GM12801 (cell line): ENCODE results near the gene FMO5.

Experiments used
- TF ChIP-seq, protein P1 (sequence below): IDR thresholded peaks from one replicate; pipeline ENCODE4 v1.5.1; 2011; ENCODE audit warnings: control low read depth; ENCODE audit not compliant: insufficient read length; ENCODE audit errors: extremely low read depth

FMO5 gene

GRCh38 chr1:147209825-147210821 is 15.0 kb downstream of the FMO5 start:
- TF ChIP-seq, protein P1, sequence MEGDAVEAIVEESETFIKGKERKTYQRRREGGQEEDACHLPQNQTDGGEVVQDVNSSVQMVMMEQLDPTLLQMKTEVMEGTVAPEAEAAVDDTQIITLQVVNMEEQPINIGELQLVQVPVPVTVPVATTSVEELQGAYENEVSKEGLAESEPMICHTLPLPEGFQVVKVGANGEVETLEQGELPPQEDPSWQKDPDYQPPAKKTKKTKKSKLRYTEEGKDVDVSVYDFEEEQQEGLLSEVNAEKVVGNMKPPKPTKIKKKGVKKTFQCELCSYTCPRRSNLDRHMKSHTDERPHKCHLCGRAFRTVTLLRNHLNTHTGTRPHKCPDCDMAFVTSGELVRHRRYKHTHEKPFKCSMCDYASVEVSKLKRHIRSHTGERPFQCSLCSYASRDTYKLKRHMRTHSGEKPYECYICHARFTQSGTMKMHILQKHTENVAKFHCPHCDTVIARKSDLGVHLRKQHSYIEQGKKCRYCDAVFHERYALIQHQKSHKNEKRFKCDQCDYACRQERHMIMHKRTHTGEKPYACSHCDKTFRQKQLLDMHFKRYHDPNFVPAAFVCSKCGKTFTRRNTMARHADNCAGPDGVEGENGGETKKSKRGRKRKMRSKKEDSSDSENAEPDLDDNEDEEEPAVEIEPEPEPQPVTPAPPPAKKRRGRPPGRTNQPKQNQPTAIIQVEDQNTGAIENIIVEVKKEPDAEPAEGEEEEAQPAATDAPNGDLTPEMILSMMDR = no peak

- TF ChIP-seq, protein P1 = no peak
These were observed 16.5 kb downstream of the FMO5 start for GRCh38 chr1:147208619-147209018.

- TF ChIP-seq, protein P1 = no peak
These were observed 17.9 kb downstream of the FMO5 start for GRCh38 chr1:147207192-147207591.

- TF ChIP-seq, protein P1 = no peak
These were observed 21.1 kb downstream of the FMO5 start for GRCh38 chr1:147204080-147204479.

DNA sequence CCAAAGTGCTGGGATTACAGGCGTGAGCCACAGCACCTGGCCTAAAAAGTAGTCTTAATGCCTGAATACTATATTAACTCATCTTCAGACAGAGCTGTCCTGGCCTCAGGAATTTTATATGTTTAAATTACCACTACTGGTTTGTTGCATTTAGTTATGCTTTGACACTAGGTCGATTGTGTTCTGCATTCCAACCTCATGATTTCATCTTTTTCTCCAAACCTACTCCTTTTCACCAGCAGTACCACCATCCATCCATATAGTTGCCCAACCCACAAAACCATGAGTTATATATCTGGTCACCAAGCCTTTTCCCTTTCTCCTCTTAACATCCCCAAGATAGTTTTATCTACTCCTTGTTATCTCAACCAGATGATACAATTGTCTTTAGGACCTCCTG is 22.6 kb downstream of the FMO5 start:
- TF ChIP-seq, protein P1 = no peak

DNA sequence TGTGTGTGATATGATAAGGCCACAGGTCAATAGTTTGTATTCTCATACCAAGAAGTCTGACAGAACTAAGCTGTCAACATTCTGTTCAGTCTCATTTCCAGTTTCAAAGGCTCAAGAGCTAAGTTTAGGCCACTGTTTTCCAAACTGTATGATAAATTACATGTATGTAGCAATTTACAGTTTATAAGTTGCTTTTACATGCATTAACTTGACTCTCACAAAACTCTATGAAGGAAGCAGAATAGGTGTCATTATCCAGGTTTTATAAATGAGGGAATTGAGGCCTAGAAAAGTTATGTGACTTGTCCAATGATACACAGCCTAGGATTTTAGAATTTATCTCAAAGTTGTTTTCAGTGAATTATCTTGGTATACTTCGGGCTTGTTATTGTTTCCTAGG is 23.4 kb downstream of the FMO5 start:
- TF ChIP-seq, protein P1 = no peak

GRCh38 chr1:147201276-147201675 is 23.9 kb downstream of the FMO5 start:
- TF ChIP-seq, protein P1 = no peak
